Sciatic nerve (tissue), 2 donors: ENCODE data around the gene CLIC3. TPM values are rescaled to one million over a fixed set of nuclear protein-coding genes. Genes with fewer than 3 reads are reported as not detected.

Experiments
- ATAC-seq: fragments of 200-7000 bp; cut with Tn5 transposase; one replicate; pipeline ENCODE4 v1.9.1; 2020; ENCODE audit warnings: mild to moderate bottlenecking, moderate library complexity
- DNase-seq: peaks from one replicate; pipeline ENCODE4 v3.0.0-alpha.2; 2020; ENCODE audit warnings: low spot score
- intact Hi-C: fragments of 100-400 bp; cut with DNase I; formaldehyde crosslinking; loops from one replicate; pipeline ENCODE4 v1.14.2; 2022
- total RNA-seq: library from RNA; stranded (reverse); fragmentation: NEBNext Ultra II Directional; extraction: Animal tissue kit (Norgen Biotek cat#: 25700); gene quantifications from one replicate; pipeline ENCODE4 v1.2.1, GENCODE V29; 2021
- donor health status: DM: no; HTN: no; CAD: no.
- donor health status: DM: no; HTN: no; CAD: no.

CLIC3 gene
- total RNA-seq, 1 donor from 2014 or later, result 11.3 TPM

GRCh38 chr9:137020771-137021567 lies 24.6 kb upstream of the CLIC3 start:
- DNase-seq (no peak), ATAC-seq (no peak)
- intact Hi-C loops, result loop anchor here (10.0 kb wide), 1 partner anchor 176 kb away; the partner anchor contains the start of genes AJM1 and PHPT1

DNA sequence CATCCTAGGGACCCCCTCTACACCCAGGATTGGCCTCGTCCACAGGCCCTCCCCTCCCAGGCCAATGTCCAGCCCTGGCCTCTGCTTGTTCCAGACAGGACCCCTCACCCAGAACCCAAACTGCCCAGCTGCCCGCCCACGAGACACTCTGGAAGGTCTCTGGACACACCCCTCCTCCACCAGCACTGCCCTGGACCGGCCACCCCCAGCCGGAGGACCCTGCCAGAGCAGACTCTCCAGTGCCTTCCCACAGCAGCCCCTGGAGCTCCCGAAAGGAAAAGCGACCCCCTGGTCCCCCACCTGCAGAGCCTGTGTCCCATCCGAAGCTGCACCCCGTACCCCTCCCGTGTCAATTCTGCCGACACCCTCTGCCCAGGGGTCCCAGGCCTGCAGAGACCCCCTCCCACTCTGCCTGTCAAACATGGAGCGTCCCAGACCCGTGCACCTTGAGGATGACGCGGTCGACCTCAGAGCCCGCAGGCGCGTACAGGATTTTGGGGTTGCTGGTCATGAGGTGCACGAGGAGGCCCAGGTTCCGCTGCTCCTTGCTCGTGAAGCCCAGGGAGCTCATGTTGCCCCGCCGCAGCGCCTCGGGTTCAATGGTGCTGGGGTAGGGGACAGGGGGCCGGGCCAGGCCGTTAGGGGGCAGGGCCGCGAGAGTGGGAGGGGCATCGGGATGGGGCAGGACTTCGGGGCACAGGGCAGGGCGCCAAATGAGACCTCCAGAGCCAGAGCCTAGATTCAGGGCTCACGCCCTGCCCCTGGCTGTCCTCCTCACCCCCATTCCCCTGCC lies 23.7 kb upstream of the CLIC3 start:
- DNase-seq (no peak), ATAC-seq (no peak)
- intact Hi-C loops, result loop anchor here (10.0 kb wide), 1 partner anchor 175 kb away; the partner anchor contains the start of genes AJM1 and PHPT1

DNA sequence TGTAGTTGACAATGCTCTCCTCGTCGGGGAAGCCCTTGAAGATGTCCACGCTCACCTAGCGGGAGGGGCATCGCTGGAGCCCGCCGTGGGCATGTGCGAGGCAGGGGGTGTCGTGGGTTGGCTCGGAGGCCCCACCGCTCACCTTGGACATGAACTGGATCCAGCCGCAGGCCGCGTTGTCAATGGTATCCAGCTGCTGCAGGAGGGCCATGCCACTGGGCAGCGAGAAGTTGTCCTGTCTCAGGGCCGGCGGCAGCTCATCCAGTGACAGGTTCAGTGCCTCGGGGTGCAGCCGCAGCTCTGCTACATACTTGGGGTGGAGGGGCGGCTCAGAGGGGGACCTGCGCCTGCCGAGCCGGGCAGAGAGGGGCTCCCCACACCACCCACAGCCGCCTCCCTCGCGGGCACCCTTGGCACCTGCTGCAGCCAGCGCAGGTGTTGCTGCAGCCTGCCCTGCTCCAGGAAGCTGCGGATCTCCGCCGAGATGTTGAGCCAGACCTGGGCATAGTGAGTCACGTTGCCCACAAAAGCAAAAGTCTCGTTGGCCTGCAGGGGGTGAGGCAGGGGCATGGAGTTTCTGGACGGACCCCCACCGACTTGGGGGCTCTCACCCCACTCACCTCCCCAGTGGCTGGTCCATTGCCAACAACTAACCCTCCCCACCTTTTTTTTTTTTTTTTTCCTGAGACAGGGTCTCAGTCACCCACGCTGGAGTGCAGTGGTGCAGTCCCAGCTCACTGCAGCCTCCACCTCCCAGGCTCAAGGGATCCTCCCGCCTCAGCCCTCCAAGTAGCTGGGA lies 22.6 kb upstream of the CLIC3 start:
- intact Hi-C loops, result no loop called here
- no peak for ATAC-seq
- no peak for DNase-seq

GRCh38 chr9:137017791-137018497 lies 21.6 kb upstream of the CLIC3 start:
- DNase-seq (no peak), ATAC-seq (no peak)
- intact Hi-C loops, result no loop called here

DNA sequence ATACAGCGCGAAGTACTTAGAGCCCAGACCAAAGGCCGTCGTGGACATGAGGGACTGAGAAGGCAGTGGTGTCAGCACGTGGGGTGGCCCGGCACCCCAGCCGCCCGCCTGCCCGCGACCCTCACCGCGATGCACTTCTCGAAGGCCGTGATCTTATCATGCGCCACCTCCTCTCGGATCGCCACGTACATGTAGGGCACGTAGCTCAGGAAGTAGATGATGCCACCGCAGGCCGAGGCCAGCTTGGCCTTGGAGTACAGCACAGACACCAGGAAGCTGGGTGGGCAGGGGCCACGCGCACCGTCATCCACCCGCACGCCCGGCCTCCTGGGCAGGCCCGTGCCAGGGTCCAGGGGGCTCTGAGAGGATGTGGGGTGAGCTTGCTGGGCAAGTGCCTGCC lies 20.7 kb upstream of the CLIC3 start:
- DNase-seq (no peak), ATAC-seq (no peak)
- intact Hi-C loops, result no loop called here

- ATAC-seq (no peak), DNase-seq (no peak)
- intact Hi-C loops, result no loop called here
Observed at GRCh38 chr9:137016436-137016835, 20.1 kb upstream of the CLIC3 start.

GRCh38 chr9:137015976-137016375 lies 19.6 kb upstream of the CLIC3 start:
- DNase-seq (no peak), ATAC-seq (no peak)
- intact Hi-C loops, result no loop called here

DNA sequence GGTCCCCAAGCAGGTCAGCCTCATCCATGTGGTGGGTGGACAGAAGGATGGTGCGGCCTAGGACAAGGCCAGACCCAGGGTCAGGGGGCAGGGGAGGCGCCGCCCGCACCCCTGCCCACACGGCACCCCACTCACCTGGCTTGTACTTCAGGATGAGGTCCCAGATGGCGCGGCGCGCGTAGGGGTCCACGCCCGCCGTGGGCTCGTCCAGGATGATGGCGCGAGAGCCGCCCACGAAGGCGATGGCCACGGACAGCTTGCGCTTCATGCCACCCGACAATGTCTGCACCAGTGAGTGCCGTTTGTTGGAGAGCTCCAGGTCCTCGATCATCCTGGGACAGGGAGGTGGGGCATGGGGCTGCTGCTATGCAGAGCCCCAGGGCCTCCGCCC lies 19.2 kb upstream of the CLIC3 start:
- no peak for ATAC-seq
- no peak for DNase-seq
- intact Hi-C loops, result no loop called here

- intact Hi-C loops, result no loop called here
- ATAC-seq (no peak), DNase-seq (no peak)
Observed at GRCh38 chr9:137014776-137015539, 18.6 kb upstream of the CLIC3 start.

- no peak for DNase-seq
- intact Hi-C loops, result no loop called here
- no peak for ATAC-seq
Observed at GRCh38 chr9:137014166-137014565, 17.8 kb upstream of the CLIC3 start.

GRCh38 chr9:137013571-137013940 lies 17.2 kb upstream of the CLIC3 start:
- intact Hi-C loops, result no loop called here
- ATAC-seq (no peak), DNase-seq (no peak)

- no peak for DNase-seq
- intact Hi-C loops, result no loop called here
- no peak for ATAC-seq
Observed at GRCh38 chr9:137012694-137013570, 16.6 kb upstream of the CLIC3 start.

- DNase-seq (no peak), ATAC-seq (no peak)
- intact Hi-C loops, result no loop called here
Observed at GRCh38 chr9:137011907-137012675, 15.7 kb upstream of the CLIC3 start.

- no peak for DNase-seq
- intact Hi-C loops, result no loop called here
- ATAC-seq, result no peak
Observed at GRCh38 chr9:137011156-137011555, 14.8 kb upstream of the CLIC3 start.

DNA sequence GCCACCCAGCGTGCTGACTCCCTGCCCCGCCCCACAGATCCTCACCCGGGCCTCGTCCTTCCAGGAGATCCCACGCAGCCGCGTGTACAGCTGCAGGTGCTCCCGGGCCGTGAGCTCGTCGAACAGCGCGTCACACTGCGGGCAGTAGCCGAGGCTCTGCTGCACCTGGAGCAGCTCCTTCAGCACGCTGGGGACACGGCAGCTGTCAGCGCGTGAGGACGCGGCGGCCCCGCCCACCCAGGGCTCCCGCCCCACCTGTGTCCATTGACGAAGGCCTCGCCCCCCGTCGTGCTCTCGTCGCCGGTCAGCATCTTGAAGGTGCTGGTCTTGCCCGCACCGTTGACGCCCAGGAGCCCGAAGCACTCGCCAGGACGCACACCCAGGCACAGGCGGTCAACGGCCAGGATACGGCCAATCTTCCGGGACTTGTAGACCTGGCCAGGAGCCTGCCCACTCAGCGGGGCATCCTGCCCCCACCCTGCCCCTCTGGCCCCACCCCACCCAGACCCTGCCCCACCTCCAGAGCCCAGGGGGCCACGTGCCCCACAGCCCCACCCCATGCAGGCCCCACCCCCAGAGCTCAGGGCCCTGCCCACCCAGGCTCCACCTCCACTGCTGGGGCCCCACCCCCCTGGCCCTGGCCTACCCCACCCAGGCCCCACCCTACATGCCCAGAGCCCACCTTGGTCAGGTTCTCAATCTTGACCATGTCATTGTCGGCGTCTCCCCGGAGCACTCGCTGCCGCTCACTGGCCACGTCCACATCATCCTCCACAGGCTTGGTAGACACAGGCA lies 13.8 kb upstream of the CLIC3 start:
- ATAC-seq (no peak), DNase-seq (no peak)
- intact Hi-C loops, result no loop called here

GRCh38 chr9:137009217-137009616 lies 12.8 kb upstream of the CLIC3 start:
- DNase-seq (no peak), ATAC-seq (no peak)
- intact Hi-C loops, result no loop called here
